ENCODE results near the gene PID1. TPM values are rescaled to one million over a fixed set of nuclear protein-coding genes. Genes with fewer than 3 reads are reported as not detected.

The PID1 gene
- total and polyA plus RNA-seq, 8 donors = 2.9 to 13.5 (median 4.7) TPM

DNA sequence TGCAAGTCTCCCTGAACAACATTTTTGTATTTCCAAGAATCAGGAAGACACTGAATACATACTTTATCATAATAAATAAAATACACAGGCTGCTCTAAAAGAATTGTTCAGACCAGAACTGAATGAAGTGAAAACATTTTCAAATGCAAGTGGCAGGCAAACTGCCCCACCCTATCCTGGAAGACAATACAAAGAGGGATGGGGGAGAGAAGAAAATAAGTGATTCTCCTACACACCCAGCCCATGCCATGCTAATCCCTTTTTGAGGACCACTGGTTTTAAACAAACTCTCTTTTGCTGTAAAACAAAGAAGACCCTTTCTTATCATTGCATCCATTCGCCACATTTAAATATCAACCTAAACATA is 95.6 kb downstream of the PID1 start:
- TF ChIP-seq, protein P1, sequence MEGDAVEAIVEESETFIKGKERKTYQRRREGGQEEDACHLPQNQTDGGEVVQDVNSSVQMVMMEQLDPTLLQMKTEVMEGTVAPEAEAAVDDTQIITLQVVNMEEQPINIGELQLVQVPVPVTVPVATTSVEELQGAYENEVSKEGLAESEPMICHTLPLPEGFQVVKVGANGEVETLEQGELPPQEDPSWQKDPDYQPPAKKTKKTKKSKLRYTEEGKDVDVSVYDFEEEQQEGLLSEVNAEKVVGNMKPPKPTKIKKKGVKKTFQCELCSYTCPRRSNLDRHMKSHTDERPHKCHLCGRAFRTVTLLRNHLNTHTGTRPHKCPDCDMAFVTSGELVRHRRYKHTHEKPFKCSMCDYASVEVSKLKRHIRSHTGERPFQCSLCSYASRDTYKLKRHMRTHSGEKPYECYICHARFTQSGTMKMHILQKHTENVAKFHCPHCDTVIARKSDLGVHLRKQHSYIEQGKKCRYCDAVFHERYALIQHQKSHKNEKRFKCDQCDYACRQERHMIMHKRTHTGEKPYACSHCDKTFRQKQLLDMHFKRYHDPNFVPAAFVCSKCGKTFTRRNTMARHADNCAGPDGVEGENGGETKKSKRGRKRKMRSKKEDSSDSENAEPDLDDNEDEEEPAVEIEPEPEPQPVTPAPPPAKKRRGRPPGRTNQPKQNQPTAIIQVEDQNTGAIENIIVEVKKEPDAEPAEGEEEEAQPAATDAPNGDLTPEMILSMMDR (IDR thresholded peaks at IDR 0.05) = no peak

DNA sequence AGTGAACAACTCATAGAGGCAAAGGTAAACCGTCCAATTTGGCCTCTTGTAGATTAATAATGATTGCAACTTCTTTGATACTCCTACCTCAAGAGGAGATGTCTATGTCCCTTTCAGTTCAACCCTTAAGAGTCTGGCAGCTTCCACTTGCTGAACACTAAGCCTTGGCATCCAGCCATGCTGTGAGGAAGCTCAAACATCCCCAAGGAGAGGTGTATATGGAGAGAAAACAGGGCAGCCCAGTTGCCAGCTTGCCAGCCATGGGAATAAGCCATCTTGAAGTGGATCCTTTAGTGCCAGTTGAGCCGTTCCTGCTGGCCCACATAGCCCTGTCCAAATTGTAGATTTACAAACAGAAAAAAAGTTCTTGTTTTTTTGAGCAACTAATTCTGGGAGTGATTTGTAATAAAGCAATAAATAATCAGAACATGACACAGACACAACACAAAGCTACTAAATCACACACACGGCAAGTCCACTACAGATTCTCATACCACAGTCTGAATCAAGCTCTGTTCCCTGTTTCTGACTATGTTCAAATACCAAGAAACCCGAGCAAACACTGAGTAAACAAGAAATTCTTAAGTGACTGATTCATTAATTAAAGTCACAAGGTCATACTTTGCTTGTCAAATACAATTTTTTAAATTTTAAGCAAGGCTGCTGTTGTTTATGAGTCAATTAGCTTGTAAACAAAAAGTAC is 96.1 kb downstream of the PID1 start:
- intact Hi-C loops (cut with DNase I) = no loop called here
- ATAC-seq (no peak), DNase-seq (no peak), FAIRE-seq (no peak)
- TF ChIP-seq, protein P1 (IDR thresholded peaks at IDR 0.05) = no peak
- WGBS, 2 donors = 47 to 51% methylated on average over 4 of the region's 4 CpGs
- H3K4me1 ChIP-seq = peaks cover 5 to 14% (median 6%) of the 10 kb centered on the region in 3 donors
- no peaks in the 10 kb centered on the region for H3K27me3 ChIP-seq
- no peaks in the 10 kb centered on the region for H3K36me3 ChIP-seq
- no peaks in the 10 kb centered on the region for H3K9me3 ChIP-seq
- no peak overlapping the region for H3K4me3 ChIP-seq
- no peak overlapping the region for H3K27ac ChIP-seq

More for the DNA sequence above, 95.6 kb downstream of the PID1 start:
- DNase-seq (no peak), FAIRE-seq (no peak), ATAC-seq (no peak)
- Histone ChIP-seq H3K27me3 (no peaks in the 10 kb centered on the region), H3K4me3 (no peak overlapping the region), H3K27ac (no peak overlapping the region), H3K9me3 (no peaks in the 10 kb centered on the region), H3K36me3 (no peaks in the 10 kb centered on the region), H3K4me1 (peaks cover 0 to 14% (median 4%) of the 10 kb centered on the region in 3 donors)
- intact Hi-C loops (cut with DNase I) = no loop called here
- 97 to 100% methylated on average over 1 of the region's 1 CpG for WGBS, 2 donors

GRCh38 chr2:229173825-229174359 is 97.2 kb downstream of the PID1 start:
- peak in 1 of 4 donors; percentile 21 for ATAC-seq
- H3K27me3 ChIP-seq = no peaks in the 10 kb centered on the region
- peaks cover 3 to 8% (median 6%) of the 10 kb centered on the region in 3 donors for H3K4me1 ChIP-seq
- H3K36me3 ChIP-seq = no peaks in the 10 kb centered on the region
- TF ChIP-seq, protein P1 (IDR thresholded peaks at IDR 0.05) = no peak
- H3K27ac ChIP-seq = no peak overlapping the region
- H3K4me3 ChIP-seq = no peak overlapping the region
- no peaks in the 10 kb centered on the region for H3K9me3 ChIP-seq
- no peak for FAIRE-seq
- no peak for DNase-seq
- WGBS, 2 donors = 80 to 83% methylated on average over 3 of the region's 3 CpGs
- intact Hi-C loops (cut with DNase I) = no loop called here

GRCh38 chr2:229170916-229171315 is 100.2 kb downstream of the PID1 start:
- Histone ChIP-seq H3K27me3 (no peaks in the 10 kb centered on the region), H3K4me3 (no peak overlapping the region), H3K27ac (no peak overlapping the region), H3K9me3 (no peaks in the 10 kb centered on the region), H3K36me3 (no peaks in the 10 kb centered on the region), H3K4me1 (peaks cover 3 to 8% (median 6%) of the 10 kb centered on the region in 3 donors)
- WGBS, 2 donors = 92% methylated on average over 3 of the region's 3 CpGs
- TF ChIP-seq, protein P1 (IDR thresholded peaks at IDR 0.05) = no peak
- ATAC-seq = no peak
- FAIRE-seq = no peak
- intact Hi-C loops (cut with DNase I) = no loop called here
- DNase-seq = no peak

- Histone ChIP-seq H3K27ac (no peak overlapping the region), H3K4me1 (peaks cover 3 to 8% (median 6%) of the 10 kb centered on the region in 3 donors), H3K9me3 (no peaks in the 10 kb centered on the region), H3K36me3 (no peaks in the 10 kb centered on the region), H3K27me3 (no peaks in the 10 kb centered on the region), H3K4me3 (no peak overlapping the region)
- intact Hi-C loops (cut with DNase I) = no loop called here
- DNase-seq (no peak), FAIRE-seq (no peak), ATAC-seq (no peak)
- whole genome bisulfite sequencing, 2 donors = 57 to 64% methylated on average over 2 of the region's 2 CpGs
- TF ChIP-seq, protein P1 (IDR thresholded peaks at IDR 0.05) = no peak
Observed at GRCh38 chr2:229170171-229170570, 100.9 kb downstream of the PID1 start.

All from pancreas (tissue), 10 donors.